Stimulated activated effector memory CD8-positive, alpha-beta T cell treated with anti-CD3 and anti-CD28 coated beads, Interleukin-12 subunit alpha, Interleukin-12 subunit beta, amount 100 ng/mL, for 72 hours (primary cell): Measurements from ENCODE around the gene MYO1E.

ENCODE experiments used
- ATAC-seq: fragments of 150-1000 bp; cut with Tn5 transposase; 2 replicates; pipeline ENCODE4 v1.10.0; 2021
- DNase-seq, 2 donors: peaks; one replicate each; pipeline ENCODE4 v3.0.0; 2021 to 2022; ENCODE audit warnings: low spot score in 2 of 2
- H3K27ac Mint-ChIP-seq: one replicate; pipeline ENCODE4 v1.8.0; 2022; ENCODE audit warnings: mild to moderate bottlenecking, mixed read lengths
- H3K36me3 Mint-ChIP-seq: one replicate; pipeline ENCODE4 v1.8.0; 2022; ENCODE audit warnings: mild to moderate bottlenecking, mixed read lengths
- H3K4me1 Mint-ChIP-seq: one replicate; pipeline ENCODE4 v1.8.0; 2022; ENCODE audit warnings: mixed read lengths
- H3K4me3 Mint-ChIP-seq: one replicate; pipeline ENCODE4 v1.8.0; 2022; ENCODE audit warnings: mild to moderate bottlenecking, mixed read lengths
- H3K9me3 Mint-ChIP-seq: one replicate; pipeline ENCODE4 v1.8.0; 2022; ENCODE audit warnings: mixed read lengths

The MYO1E gene

DNA sequence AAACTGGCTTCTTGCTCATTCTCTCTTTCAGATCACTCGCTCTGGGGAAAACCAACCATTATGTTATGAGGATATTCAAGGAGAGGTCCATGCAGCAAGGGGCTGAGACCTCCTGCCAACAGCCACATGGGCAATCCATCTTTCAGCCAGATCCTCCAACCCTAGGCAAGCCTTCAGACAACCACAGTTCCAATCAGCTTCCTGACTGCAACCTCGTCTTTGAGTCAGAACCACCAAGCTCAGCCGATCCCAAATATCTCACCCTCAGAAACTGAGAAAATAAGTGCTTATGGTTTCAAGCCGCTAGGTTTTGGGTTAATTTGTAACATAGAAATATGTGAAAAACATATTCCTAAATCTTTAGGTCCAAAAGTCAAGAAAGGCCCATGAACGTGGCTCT lies 155.8 kb downstream of the MYO1E start:
- Mint-ChIP-seq H3K4me3 (no peak overlapping the region), H3K27ac (no peak overlapping the region), H3K9me3 (no peaks in the 10 kb centered on the region), H3K36me3 (no peaks in the 10 kb centered on the region), H3K4me1 (no peaks in the 10 kb centered on the region)
- ATAC-seq (no peak), DNase-seq (no peak)

DNA sequence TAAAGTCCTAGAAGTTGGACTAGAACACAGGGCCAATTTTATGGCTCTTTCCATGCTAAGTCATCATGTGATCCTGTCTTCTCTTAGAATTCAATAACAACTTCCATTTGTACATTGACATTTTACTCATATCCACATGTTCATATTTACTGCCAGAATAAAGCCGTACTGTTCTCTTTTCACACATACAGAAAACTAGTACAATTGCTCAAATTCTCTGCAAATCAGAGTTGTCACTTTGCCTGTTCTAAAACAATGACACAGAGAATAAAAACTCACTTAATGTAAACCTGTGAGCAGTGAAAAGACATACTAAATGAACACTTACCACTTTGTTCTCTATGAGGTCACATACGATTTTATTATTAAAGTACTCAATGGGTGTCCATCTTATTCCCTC lies 162.5 kb downstream of the MYO1E start:
- DNase-seq = no peak
- H3K36me3 Mint-ChIP-seq = no peaks in the 10 kb centered on the region
- no peaks in the 10 kb centered on the region for H3K9me3 Mint-ChIP-seq
- no peaks in the 10 kb centered on the region for H3K4me1 Mint-ChIP-seq
- H3K4me3 Mint-ChIP-seq = no peak overlapping the region
- ATAC-seq = no peak
- no peak overlapping the region for H3K27ac Mint-ChIP-seq

GRCh38 chr15:59208613-59209249 lies 163.9 kb downstream of the MYO1E start:
- Mint-ChIP-seq H3K4me1 (no peaks in the 10 kb centered on the region), H3K9me3 (no peaks in the 10 kb centered on the region), H3K36me3 (no peaks in the 10 kb centered on the region), H3K4me3 (no peak overlapping the region), H3K27ac (no peak overlapping the region)
- ATAC-seq = no peak
- no peak for DNase-seq

DNA sequence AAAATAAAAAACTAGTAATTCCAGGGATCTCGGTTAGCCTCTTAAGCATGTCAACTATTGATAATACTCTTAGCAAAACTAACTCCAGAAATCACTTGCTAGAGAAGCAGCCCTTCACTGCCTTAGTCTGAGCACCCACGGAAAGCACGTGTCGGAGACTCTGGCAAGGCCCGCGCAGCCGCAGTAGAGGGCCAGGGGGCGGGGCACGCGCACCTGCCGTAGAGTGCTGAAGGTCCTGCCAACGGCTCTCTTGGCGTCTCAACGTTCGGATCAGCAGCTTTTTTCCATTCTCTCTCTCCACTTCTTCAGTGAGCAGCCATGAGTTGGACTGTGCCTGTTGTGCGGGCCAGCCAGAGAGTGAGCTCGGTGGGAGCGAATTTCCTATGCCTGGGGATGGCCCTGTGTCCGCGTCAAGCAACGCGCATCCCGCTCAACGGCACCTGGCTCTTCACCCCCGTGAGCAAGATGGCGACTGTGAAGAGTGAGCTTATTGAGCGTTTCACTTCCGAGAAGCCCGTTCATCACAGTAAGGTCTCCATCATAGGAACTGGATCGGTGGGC lies 166.0 kb downstream of the MYO1E start, which contains the start of gene LDHAL6B:
Gene LDHAL6B (plus strand): TSS at position 221 of the 561 bp plus-strand sequence. CDS start 98 bp downstream, at position 319.
- Mint-ChIP-seq H3K4me3 (no peak within 1 kb of the TSS), H3K4me1 (no peaks in the 10 kb centered on the region), H3K9me3 (no peaks in the 10 kb centered on the region), H3K27ac (no peak within 1 kb of the TSS), H3K36me3 (no peaks in the 10 kb centered on the region)
- ATAC-seq = no peak
- DNase-seq = no peak

DNA sequence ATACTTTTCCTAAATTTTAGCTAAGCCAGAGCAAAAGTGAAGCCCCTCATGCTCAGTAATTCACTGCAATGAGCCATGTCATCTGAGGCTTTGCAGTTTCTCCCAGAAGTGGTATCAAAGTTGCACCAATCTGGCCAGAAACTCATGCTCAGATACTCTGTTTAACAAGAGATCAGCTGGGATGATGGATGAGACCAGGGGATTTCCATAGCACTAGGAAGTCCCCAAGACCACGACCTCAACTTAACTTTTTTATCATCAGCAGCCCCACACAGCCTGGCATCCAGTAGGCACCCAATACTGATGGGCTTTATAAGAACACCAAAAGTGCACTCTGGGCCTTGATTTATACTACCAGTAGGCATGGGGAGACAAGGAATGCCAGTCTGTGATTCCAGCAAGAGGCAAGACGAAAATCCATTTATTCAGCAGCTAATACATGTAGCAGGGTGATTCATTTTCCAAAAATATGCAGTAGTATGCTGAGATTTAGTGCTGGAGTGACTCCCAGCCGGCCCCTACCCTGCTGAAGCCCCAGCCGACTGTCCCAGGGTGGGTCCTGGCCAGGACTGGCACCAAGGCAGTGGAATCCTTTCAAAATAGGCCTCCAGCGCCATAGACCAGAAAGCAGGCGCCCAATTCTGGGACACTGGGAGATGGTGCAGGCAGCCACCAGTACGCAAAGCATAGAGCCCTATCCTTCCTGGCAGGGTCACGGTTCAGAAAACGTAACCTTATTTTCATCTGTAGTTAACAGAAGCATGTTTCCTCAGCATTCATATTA lies 166.6 kb downstream of the MYO1E start:
- Mint-ChIP-seq H3K36me3 (no peaks in the 10 kb centered on the region), H3K27ac (no peak overlapping the region), H3K4me3 (no peak overlapping the region), H3K9me3 (no peaks in the 10 kb centered on the region), H3K4me1 (no peaks in the 10 kb centered on the region)
- DNase-seq (no peak), ATAC-seq (no peak)

DNA sequence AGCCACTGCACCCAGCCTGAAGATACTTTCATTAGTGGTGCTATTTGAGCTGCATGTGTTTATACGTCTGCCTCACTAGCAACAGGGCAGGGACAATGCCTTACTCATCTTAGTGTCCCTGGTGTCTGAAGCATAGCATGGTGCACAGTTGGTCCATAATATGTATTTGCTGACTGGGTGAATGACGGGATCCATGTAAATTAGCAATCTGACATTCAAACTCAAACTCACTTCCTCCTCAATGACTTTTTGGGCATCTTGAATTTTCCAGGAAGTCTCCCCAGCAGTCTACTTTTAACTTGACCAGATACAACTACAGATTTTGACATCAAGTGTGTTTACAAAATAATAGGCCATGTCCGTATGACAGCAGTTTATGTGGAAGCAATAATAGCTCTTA lies 169.0 kb downstream of the MYO1E start:
- Mint-ChIP-seq H3K4me3 (no peak overlapping the region), H3K4me1 (no peaks in the 10 kb centered on the region), H3K27ac (no peak overlapping the region), H3K9me3 (no peaks in the 10 kb centered on the region), H3K36me3 (no peaks in the 10 kb centered on the region)
- ATAC-seq (no peak), DNase-seq (no peak)

DNA sequence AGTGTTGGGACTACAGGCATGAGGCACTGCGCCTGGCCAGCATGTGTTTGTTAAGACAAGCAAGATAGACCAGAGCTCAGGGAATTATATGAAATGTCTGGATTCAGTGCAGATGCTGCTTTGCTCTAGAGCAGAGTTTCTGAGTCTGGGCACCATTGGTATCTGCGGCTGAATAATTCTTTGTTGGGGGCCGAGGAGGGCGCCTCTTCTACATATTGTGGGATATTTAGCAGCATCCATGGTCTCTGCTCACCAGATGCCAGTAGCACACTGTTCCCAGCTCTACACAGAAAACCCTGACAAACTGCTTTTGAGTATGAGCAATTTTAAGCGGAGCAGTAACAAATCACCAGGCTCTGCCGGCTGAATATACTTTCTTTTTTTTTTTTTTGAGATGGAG lies 169.7 kb downstream of the MYO1E start:
- no peaks in the 10 kb centered on the region for H3K36me3 Mint-ChIP-seq
- no peaks in the 10 kb centered on the region for H3K9me3 Mint-ChIP-seq
- no peak overlapping the region for H3K27ac Mint-ChIP-seq
- no peaks in the 10 kb centered on the region for H3K4me1 Mint-ChIP-seq
- no peak for ATAC-seq
- no peak overlapping the region for H3K4me3 Mint-ChIP-seq
- no peak for DNase-seq

- Mint-ChIP-seq H3K27ac (no peak overlapping the region), H3K36me3 (no peaks in the 10 kb centered on the region), H3K9me3 (no peaks in the 10 kb centered on the region), H3K4me3 (no peak overlapping the region), H3K4me1 (no peaks in the 10 kb centered on the region)
- no peak for DNase-seq
- ATAC-seq = no peak
Measured at GRCh38 chr15:59200560-59200959, 172.1 kb downstream of the MYO1E start.

DNA sequence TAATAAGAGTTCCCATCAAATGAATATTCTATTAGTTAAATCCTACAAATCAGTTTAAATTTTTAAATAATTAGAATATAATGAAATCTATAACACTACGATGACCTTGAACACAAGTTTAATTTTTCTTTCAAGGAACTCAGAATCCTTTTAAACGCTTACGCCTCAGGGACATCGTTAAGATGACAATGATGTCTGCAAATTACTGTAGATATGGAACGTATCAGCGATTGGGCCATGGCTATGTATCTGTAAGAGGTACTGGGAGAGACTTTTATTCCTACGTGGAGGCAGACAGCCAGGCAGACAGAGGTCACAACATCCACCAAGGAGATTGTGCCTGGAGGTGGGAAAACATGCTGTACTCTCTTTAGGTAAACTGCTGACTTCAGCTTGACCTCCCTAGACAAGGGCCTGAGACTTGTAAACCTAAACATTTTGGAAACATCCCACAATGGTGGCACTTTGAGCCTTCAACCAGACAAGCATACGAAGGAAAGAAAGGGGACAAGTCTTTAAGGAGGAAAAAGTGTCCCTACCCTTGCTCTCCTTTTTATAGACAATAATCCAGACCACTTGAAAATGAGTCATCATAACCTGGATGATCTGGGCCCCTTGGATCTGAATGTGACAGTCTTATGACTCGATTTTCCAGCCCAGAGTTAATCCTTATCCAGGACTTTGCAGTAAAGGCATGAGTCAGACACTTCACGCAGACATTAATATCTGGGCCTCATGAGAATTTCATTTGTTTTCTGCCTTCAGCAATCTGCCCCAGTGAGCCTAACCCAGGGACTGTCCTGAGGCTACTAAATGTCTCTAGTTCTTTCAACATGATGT lies 172.8 kb downstream of the MYO1E start:
- DNase-seq (no peak), ATAC-seq (no peak)
- Mint-ChIP-seq H3K27ac (no peak overlapping the region), H3K9me3 (no peaks in the 10 kb centered on the region), H3K36me3 (no peaks in the 10 kb centered on the region), H3K4me1 (no peaks in the 10 kb centered on the region), H3K4me3 (no peak overlapping the region)

- DNase-seq (no peak), ATAC-seq (no peak)
- H3K36me3 Mint-ChIP-seq = no peaks in the 10 kb centered on the region
- H3K4me3 Mint-ChIP-seq = no peak overlapping the region
- no peak overlapping the region for H3K27ac Mint-ChIP-seq
- no peaks in the 10 kb centered on the region for H3K9me3 Mint-ChIP-seq
- no peaks in the 10 kb centered on the region for H3K4me1 Mint-ChIP-seq
Measured at GRCh38 chr15:59197454-59197853, 175.2 kb downstream of the MYO1E start.

DNA sequence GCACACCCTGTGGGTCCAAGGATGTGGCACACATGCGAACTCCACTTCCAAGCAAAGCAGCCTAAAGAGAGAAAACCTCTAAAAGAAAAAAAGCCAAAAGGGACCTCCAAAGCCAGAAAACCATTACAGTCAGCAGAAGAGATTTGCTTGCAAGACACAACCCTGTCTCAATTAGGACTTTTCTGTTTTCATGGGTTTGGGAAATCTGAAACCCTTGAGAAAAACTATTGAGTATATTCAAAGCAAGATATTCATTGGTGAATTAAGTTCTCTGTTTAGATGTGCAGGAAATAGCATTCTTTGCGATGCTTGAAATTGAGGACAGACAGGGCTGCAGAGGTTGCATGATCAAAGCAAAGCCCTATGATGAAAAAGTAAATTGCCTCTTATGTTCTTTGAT lies 176.3 kb downstream of the MYO1E start:
- no peak for DNase-seq
- Mint-ChIP-seq H3K36me3 (no peaks in the 10 kb centered on the region), H3K27ac (no peak overlapping the region), H3K4me3 (no peak overlapping the region), H3K4me1 (no peaks in the 10 kb centered on the region), H3K9me3 (no peaks in the 10 kb centered on the region)
- no peak for ATAC-seq

GRCh38 chr15:59194639-59195325 lies 177.9 kb downstream of the MYO1E start:
- DNase-seq = no peak
- H3K9me3 Mint-ChIP-seq = no peaks in the 10 kb centered on the region
- H3K36me3 Mint-ChIP-seq = no peaks in the 10 kb centered on the region
- no peak overlapping the region for H3K4me3 Mint-ChIP-seq
- H3K27ac Mint-ChIP-seq = no peak overlapping the region
- H3K4me1 Mint-ChIP-seq = no peaks in the 10 kb centered on the region
- no peak for ATAC-seq

- ATAC-seq (no peak), DNase-seq (no peak)
- H3K4me1 Mint-ChIP-seq = no peaks in the 10 kb centered on the region
- H3K9me3 Mint-ChIP-seq = no peaks in the 10 kb centered on the region
- no peaks in the 10 kb centered on the region for H3K36me3 Mint-ChIP-seq
- H3K27ac Mint-ChIP-seq = no peak overlapping the region
- H3K4me3 Mint-ChIP-seq = no peak overlapping the region
Measured at GRCh38 chr15:59191855-59192237, 180.8 kb downstream of the MYO1E start.

DNA sequence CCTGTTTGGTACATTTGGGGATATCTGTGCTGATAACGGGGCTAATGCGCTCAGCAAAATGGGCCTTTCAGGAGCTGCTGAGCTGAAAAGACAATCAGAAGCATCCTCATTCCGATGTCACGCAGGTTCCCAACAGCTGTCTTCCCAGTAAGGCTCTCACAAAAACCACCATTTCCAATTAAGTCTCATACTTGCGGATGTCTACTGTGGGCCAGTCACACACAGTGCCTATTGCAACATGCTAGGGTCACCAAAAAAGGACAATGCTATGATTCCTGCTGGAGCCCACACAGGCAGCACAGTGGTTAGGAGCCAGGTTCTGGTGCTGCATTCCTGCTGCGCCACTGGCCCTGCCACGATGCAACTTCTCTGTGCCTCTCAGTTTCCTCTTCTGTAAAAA lies 182.4 kb downstream of the MYO1E start:
- no peaks in the 10 kb centered on the region for H3K9me3 Mint-ChIP-seq
- no peaks in the 10 kb centered on the region for H3K4me1 Mint-ChIP-seq
- H3K36me3 Mint-ChIP-seq = no peaks in the 10 kb centered on the region
- ATAC-seq (no peak), DNase-seq (no peak)
- no peak overlapping the region for H3K27ac Mint-ChIP-seq
- H3K4me3 Mint-ChIP-seq = no peak overlapping the region

GRCh38 chr15:59189241-59189640 lies 183.4 kb downstream of the MYO1E start:
- Mint-ChIP-seq H3K4me1 (no peaks in the 10 kb centered on the region), H3K9me3 (no peaks in the 10 kb centered on the region), H3K36me3 (no peaks in the 10 kb centered on the region), H3K27ac (no peak overlapping the region), H3K4me3 (no peak overlapping the region)
- no peak for DNase-seq
- no peak for ATAC-seq
